HG03469 (cell line): ENCODE data around the gene ZMYM5.
"Not testable (repeated sequence)": the region's sequence is repeated elsewhere in the genome, so short reads cannot be mapped to it uniquely, and the experiment has no call there.

Source experiments
- ATAC-seq: cut with Tn5 transposase; IDR thresholded peaks from one replicate; pipeline ENCODE4 v1.9.1; 2021; ENCODE audit warnings: mild to moderate bottlenecking, moderate library complexity, moderate number of reproducible peaks; ENCODE audit not compliant: unreplicated experiment

Gene ZMYM5

GRCh38 chr13:19863323-19864023 lies at the start of gene ZMYM5:
ZMYM5 (minus strand) TSS chr13:19863649; CDS start chr13:19852180, 11,469 bp downstream.
- peak; percentile 73 for ATAC-seq

DNA sequence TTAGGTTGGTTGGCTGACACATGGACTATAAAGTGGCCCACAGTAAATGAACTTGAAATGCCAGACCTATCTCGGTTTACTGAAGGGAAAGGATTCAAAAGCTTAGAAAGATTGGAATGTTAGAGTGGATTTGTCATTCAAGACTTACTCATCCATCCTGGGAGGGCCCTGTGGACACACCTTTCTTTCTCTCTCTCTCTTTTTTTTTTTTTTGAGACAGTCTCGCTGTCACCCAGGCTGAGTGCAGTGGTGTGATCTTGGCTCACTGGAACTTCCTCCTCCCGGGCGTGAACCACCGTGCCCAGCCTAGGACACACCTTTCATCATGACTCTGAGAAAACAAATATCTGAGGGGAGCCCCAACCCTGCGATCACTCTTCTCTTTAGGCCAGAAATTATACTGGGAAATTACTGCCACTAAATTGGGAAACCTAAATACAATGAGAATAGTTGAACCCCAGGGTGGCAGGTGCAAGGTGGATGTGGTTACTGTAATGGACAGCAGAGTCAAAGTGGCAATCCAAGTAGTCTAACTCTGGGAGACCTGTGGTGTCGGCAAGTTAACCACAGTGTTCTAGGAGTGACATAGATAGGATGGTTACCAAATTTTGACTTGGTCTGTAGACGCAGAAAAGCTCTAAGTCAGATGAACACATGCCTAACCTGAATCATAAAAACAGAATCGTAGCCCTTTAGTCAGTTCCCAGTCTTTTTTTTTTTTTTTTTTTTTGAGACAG lies 47.1 kb upstream of the ZMYM5 start:
- ATAC-seq: no peak

- ATAC-seq: no peak
Observed at GRCh38 chr13:19908350-19908986, 45.0 kb upstream of the ZMYM5 start.

GRCh38 chr13:19905487-19906195 lies 42.2 kb upstream of the ZMYM5 start:
- not testable (repeated sequence) for ATAC-seq

- ATAC-seq: no peak
Observed at GRCh38 chr13:19890030-19890429, 26.6 kb upstream of the ZMYM5 start.

GRCh38 chr13:19888799-19889198 lies 25.4 kb upstream of the ZMYM5 start:
- ATAC-seq: no peak

- no peak for ATAC-seq
Observed at GRCh38 chr13:19882231-19882630, 18.8 kb upstream of the ZMYM5 start.

- ATAC-seq: no peak
Observed at GRCh38 chr13:19881641-19882040, 18.2 kb upstream of the ZMYM5 start.

- ATAC-seq: peak; percentile 8
Observed at GRCh38 chr13:19864746-19865309, 1.4 kb upstream of the ZMYM5 start.

GRCh38 chr13:19864024-19864745 lies 736 bp upstream of the ZMYM5 start:
- peak; percentile 19 for ATAC-seq

GRCh38 chr13:19862481-19863313 lies 752 bp downstream of the ZMYM5 start:
- ATAC-seq: no peak

GRCh38 chr13:19861762-19862161 lies 1.7 kb downstream of the ZMYM5 start:
- no peak for ATAC-seq

GRCh38 chr13:19860884-19861655 lies 2.4 kb downstream of the ZMYM5 start:
- no peak for ATAC-seq

DNA sequence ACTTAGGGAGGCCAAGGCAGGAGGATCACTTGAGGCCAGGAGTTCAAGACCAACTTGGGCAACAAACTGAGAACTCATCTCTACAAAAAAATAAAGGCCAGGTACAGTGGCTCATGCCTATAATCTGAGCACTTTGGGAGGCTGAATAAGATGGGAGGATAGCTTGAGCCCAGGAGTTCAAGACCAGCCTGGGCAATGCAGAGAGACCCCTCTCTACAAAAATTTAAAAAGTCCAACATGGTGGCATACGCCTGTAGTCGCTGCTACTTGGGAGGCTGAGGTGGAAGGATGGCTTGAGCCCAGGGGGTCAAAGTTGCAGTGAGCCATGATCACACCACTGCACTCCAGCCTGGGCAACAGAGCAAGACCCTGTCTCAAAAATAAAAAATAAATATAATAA lies 5.8 kb downstream of the ZMYM5 start:
- not testable (repeated sequence) for ATAC-seq

GRCh38 chr13:19852766-19853165 lies 10.7 kb downstream of the ZMYM5 start:
- ATAC-seq: no peak

DNA sequence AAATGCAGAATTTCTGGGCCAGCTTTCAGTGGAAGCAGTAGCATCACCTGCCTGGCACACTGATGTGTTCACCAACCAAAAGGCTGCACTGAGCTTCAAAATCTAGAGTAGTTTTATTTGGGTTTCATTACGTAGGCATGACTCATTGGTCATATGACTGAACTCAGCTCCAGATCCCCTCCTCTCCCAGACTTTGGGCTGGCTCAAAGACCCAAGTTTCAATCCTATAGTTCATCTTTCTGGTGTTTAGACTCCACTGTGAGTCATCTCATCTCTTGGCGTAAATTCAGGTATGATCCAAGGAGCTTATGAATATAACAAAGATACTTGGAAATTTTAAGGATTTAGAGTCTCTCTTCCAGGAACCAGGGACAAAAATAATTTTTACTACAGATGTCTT lies 17.7 kb downstream of the ZMYM5 start:
- no peak for ATAC-seq

DNA sequence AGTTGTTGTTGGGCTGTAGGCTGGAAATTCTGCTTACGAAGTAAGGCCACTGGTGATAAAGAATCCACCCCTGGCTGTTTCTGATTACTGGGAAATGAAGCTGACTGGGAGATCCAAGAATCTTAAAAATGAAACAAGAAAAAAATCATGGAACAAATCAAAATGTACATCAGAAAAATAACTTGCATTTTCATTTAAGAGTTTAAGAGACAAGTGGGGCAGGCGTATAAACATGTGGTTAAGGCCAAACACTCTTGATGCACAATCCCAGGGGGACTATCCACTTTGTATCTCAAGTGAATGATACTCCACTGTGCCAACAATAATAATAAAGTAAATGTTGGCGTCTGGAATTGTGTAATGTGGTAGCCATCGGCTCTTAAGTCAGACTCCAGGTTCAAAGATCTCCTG lies 24.6 kb downstream of the ZMYM5 start:
- no peak for ATAC-seq

- no peak for ATAC-seq
Observed at GRCh38 chr13:19836472-19836871, 27.0 kb downstream of the ZMYM5 start.

DNA sequence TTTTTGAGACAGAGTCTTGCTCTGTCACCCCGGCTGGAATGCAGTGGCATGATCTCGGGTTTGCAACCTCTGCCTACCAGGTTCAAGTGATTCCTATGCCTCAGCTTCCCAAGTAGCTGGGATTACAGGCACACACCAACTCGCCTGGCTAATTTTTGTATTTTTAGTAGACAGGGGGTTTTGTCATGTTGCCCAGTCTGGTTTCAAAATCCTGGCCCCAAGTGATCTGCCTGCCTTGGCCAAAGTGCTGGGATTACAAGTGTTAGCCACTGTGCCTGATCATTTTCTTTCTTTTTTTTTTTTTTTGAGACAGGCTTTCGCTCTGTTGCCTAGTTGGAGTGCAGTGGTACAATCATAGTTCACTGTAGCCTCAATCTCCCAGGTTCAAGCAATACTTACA lies 28.7 kb downstream of the ZMYM5 start:
- no peak for ATAC-seq
